Measurements from ENCODE around the gene CDT1.

- no peak for TF ChIP-seq CTCF (IDR thresholded peaks at IDR 0.05)
- TF ChIP-seq POLR2A (IDR thresholded peaks at IDR 0.05), result no peak
Observed at GRCh38 chr16:88813269-88814143, 9.9 kb downstream of the CDT1 start.

Data from thyroid gland (tissue), 4 donors.